Endothelial cell of umbilical vein (primary cell): ENCODE measurements around the gene POR. TPM values are rescaled to one million over a fixed set of nuclear protein-coding genes. Genes with fewer than 3 reads are reported as not detected.

ENCODE experiments used
- BruUV-seq: library from RNA; stranded (reverse); fragments of 400-500 nt; replicated peaks from 2 replicates; lab custom pipeline; 2021; lab: Mats Ljungman, UMichigan
- CTCF ChIA-PET: fragments of 300-600, 350-600 bp; sonication (Branson Sonifier 250); formaldehyde crosslinking; loops from one replicate; lab custom pipeline; 2021; ENCODE audit warnings: antibody characterized with exemption, inconsistent platforms; lab: Charles Lee
- POLR2A ChIA-PET: fragments of 300-600, 350-600 bp; sonication (Branson Sonifier 250); formaldehyde crosslinking; loops from one replicate; lab custom pipeline; 2021; ENCODE audit warnings: antibody characterized with exemption, inconsistent platforms; lab: Charles Lee
- DNase-seq: peaks from one replicate; pipeline ENCODE4 v3.0.0-alpha.2; 2011; ENCODE audit warnings: low read depth, low spot score
- FAIRE-seq: peaks from 2 replicates; lab custom pipeline; 2011; peaks lifted over from hg19 to GRCh38; lab: Jason Lieb, UNC
- H2AFZ ChIP-seq: 2 replicates; pipeline ENCODE4 v1.6.0; 2012; ENCODE audit warnings: low read depth, low read length, control low read depth, inconsistent platforms
- H3K27ac ChIP-seq: 2 replicates; pipeline ENCODE4 v1.5.1; 2011; ENCODE audit warnings: low read depth, mild to moderate bottlenecking, control low read depth, low read length, moderate library complexity; ENCODE audit not compliant: insufficient read depth
- H3K27me3 ChIP-seq, 2 experiments: 2 replicates each; pipeline versions ENCODE4 v1.6.0 to v1.6.1; 2011; ENCODE audit warnings: low read length in 2 of 2, mixed read lengths in 1 of 2; ENCODE audit not compliant: control insufficient read depth in 2 of 2, insufficient read depth in 2 of 2
- H3K36me3 ChIP-seq, 2 experiments: 2 replicates in 1 of 2; 3 replicates in 1 of 2; pipeline ENCODE4 v1.5.1; 2011; ENCODE audit warnings: low read length in 2 of 2, mild to moderate bottlenecking in 1 of 2, moderate library complexity in 1 of 2; ENCODE audit not compliant: control insufficient read depth in 2 of 2, insufficient read depth in 2 of 2; ENCODE audit errors: extremely low read depth in 1 of 2
- H3K4me1 ChIP-seq: 3 replicates; pipeline ENCODE4 v1.5.1; 2011; ENCODE audit warnings: mild to moderate bottlenecking, low read length; ENCODE audit not compliant: control insufficient read depth, insufficient read depth; ENCODE audit errors: extremely low read depth
- H3K4me2 ChIP-seq: 2 replicates; pipeline ENCODE4 v1.6.1; 2011; ENCODE audit warnings: low read length, control low read depth, mixed read lengths; ENCODE audit not compliant: insufficient read depth
- H3K4me3 ChIP-seq, 3 experiments: fragments of 200-600 bp in 1 of 3; sonication (generic), shearing (Covaris generic) in 1 of 3; replicated peaks in 1 of 3; 2 replicates each; pipeline ENCODE4 v1.5.1; 2011 to 2016; ENCODE audit warnings: control low read depth in 3 of 3, low read length in 3 of 3, mild to moderate bottlenecking in 2 of 3, inconsistent platforms in 1 of 3, low read depth in 1 of 3, moderate library complexity in 1 of 3; ENCODE audit not compliant: insufficient read depth in 1 of 3
- H3K79me2 ChIP-seq: 2 replicates; pipeline ENCODE4 v1.6.0; 2012; ENCODE audit warnings: low read length, inconsistent platforms; ENCODE audit not compliant: control insufficient read depth, insufficient read depth
- H3K9ac ChIP-seq: replicated peaks from 2 replicates; pipeline ENCODE3; 2011; ENCODE audit warnings: low read length, control low read depth; ENCODE audit not compliant: insufficient read depth; ENCODE audit errors: extremely low read depth
- H3K9me1 ChIP-seq: replicated peaks from 3 replicates; pipeline ENCODE4 v1.6.0; 2011; ENCODE audit warnings: mild to moderate bottlenecking, low read length; ENCODE audit not compliant: control insufficient read depth, insufficient read depth; ENCODE audit errors: extremely low read depth
- H3K9me3 ChIP-seq: replicated peaks from 2 replicates; pipeline ENCODE4 v1.5.1; 2012; ENCODE audit warnings: low read length, inconsistent platforms; ENCODE audit not compliant: control insufficient read depth, insufficient read depth
- H4K20me1 ChIP-seq: replicated peaks from 2 replicates; pipeline ENCODE3; 2011; ENCODE audit warnings: mild to moderate bottlenecking, low read length; ENCODE audit not compliant: control insufficient read depth, insufficient read depth; ENCODE audit errors: extremely low read depth
- CTCF ChIP-seq, 2 donors: IDR thresholded peaks; 1 replicate in 1 of 2; 2 replicates in 1 of 2; pipeline ENCODE4 v1.5.1; 2011; ENCODE audit warnings: low read length in 2 of 2, mild to moderate bottlenecking in 2 of 2, moderate library complexity in 2 of 2, control low read depth in 1 of 2, inconsistent platforms in 1 of 2, low read depth in 1 of 2; ENCODE audit not compliant: insufficient read depth in 1 of 2; ENCODE audit errors: extremely low read depth in 1 of 2
- EZH2 ChIP-seq: IDR thresholded peaks from 2 replicates; pipeline ENCODE4 v1.6.1; 2012; ENCODE audit warnings: borderline replicate concordance, low read depth, mild to moderate bottlenecking, moderate library complexity, low read length, inconsistent platforms; ENCODE audit not compliant: severe bottlenecking
- FOS ChIP-seq: IDR thresholded peaks from 2 replicates; pipeline ENCODE4 v1.6.1; 2011; ENCODE audit warnings: mild to moderate bottlenecking, low read length, moderate library complexity, borderline replicate concordance; ENCODE audit not compliant: insufficient read depth
- GATA2 ChIP-seq: IDR thresholded peaks from 2 replicates; pipeline ENCODE4 v1.7.0; 2011; ENCODE audit warnings: low read depth, mild to moderate bottlenecking, moderate library complexity, mixed read lengths, low read length; ENCODE audit not compliant: insufficient read length, insufficient read depth
- JUN ChIP-seq: IDR thresholded peaks from 2 replicates; pipeline ENCODE4 v1.6.1; 2011; ENCODE audit warnings: borderline replicate concordance, low read depth; ENCODE audit not compliant: insufficient read length, insufficient read depth
- MAX ChIP-seq: IDR thresholded peaks from 2 replicates; pipeline ENCODE4 v1.6.1; 2011; ENCODE audit not compliant: insufficient read depth, insufficient read length
- MYC ChIP-seq: IDR thresholded peaks from one replicate; pipeline ENCODE4 v1.6.1; 2011; ENCODE audit warnings: mild to moderate bottlenecking, low read depth, low read length
- POLR2A ChIP-seq: IDR thresholded peaks from 2 replicates; pipeline ENCODE4 v1.6.1; 2012; ENCODE audit warnings: low read depth, mild to moderate bottlenecking, control low read depth, low read length
- POLR2AphosphoS5 ChIP-seq: IDR thresholded peaks from 2 replicates; pipeline ENCODE4 v1.6.1; 2012; ENCODE audit warnings: low read depth, mild to moderate bottlenecking, control low read depth, low read length, moderate library complexity; ENCODE audit not compliant: insufficient read depth
- dilution Hi-C: fragments of 300-500 bp; cut with MboI; formaldehyde crosslinking; loops from one replicate; pipeline ENCODE4 v1.15.0; 2019; ENCODE audit warnings: low sequenced_read_pairs; ENCODE audit not compliant: extremely low pct_ligation_motif_present
- intact Hi-C: fragments of 100-400 bp; cut with micrococcal nuclease; formaldehyde crosslinking; loops from one replicate; pipeline ENCODE4 v1.10.0; 2022
- polyA plus RNA-seq, 4 experiments: library from polyadenylated mRNA; depleted of rRNA in 3 of 4; stranded (reverse) in 3 of 4; unstranded in 1 of 4; fragments of >200 nt; gene quantifications; 2 replicates each; pipeline versions ENCODE4 v1.2.1 to v1.2.3, GENCODE V29; 2011 to 2012; ENCODE audit warnings: missing spikeins in 1 of 4
- total RNA-seq: library from RNA; stranded (reverse); gene quantifications from 2 replicates; pipeline ENCODE4 v1.2.3, GENCODE V29; 2021

POR gene
- total and polyA plus RNA-seq, 2 donors (not counting 3 experiments of a cell fraction or from before 2014, with no cell fraction given): 59.5 to 73.6 TPM

GRCh38 chr7:75953431-75953830 is 38.5 kb downstream of the POR start:
- ChIA-PET CTCF (no interaction called here), POLR2A (interaction anchor here (0.5 kb wide), 1 partner anchor 36 kb away, joined by 3 read pairs; no protein-coding TSS in a partner anchor)
- Histone ChIP-seq H4K20me1 (no peaks in the 10 kb centered on the region), H3K79me2 (no peaks in the 10 kb centered on the region), H3K27me3 (no peaks in the 10 kb centered on the region), H3K9me1 (no peaks in the 10 kb centered on the region), H3K4me2 (no peak overlapping the region), H3K9ac (no peak overlapping the region), H3K4me1 (peaks cover 7% of the 10 kb centered on the region), H3K9me3 (no peaks in the 10 kb centered on the region), H3K36me3 (peaks cover 5 to 6% of the 10 kb centered on the region in 2 experiments), H3K27ac (no peak overlapping the region), H3K4me3 (no peak overlapping the region), H2AFZ (no peak overlapping the region)
- DNase-seq (no peak), FAIRE-seq (no peak)
- dilution Hi-C loops (no loop called here), intact Hi-C loops (no loop called here)
- no TSS peak for BruUV-seq
- no peak for TF ChIP-seq POLR2AphosphoS5
- no peak for TF ChIP-seq FOS
- no peak for TF ChIP-seq JUN
- no peak for TF ChIP-seq MAX
- no peak for TF ChIP-seq POLR2A
- no peak for TF ChIP-seq CTCF (IDR thresholded peaks at IDR 0.05; ENCODE audit: extremely low read depth in 1 of 2, insufficient read depth in 1 of 2, low read depth in 1 of 2, low read length in 2 of 2)
- TF ChIP-seq GATA2: no peak
- no peak for TF ChIP-seq MYC
- no peak for TF ChIP-seq EZH2
